ENCODE measurements around the gene NRCAM.
"Not testable (repeated sequence)": the region's sequence is repeated elsewhere in the genome, so short reads cannot be mapped to it uniquely, and the experiment has no call there.

Gene NRCAM

DNA sequence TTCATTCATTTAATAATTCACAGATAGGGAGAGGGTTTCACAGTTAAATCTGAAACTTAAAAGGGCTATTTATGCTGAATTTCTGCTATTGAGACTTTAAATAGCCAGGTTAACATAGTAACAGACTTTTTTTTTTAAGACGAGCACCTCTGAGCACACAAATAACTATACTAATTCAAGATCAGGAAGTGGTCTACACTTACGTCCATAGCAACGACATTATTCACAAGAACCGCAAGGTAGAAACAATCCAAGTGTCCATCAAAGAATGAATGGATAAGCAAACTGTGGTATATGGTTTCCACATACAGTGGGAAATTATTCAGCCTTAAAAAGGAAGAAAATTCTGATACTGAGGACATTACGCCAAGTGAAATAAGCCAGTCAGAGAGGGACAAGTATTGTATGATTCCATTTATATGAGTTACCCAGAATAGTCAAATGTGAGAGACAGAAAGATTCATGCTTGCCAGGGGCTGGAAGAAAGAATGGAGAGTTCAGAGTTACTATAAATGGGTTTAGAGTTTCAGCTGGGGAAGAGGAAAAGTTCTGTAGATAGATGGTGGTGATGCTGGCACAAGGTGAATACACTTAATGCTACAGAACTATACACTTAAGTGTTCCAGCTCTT lies 185.7 kb downstream of the NRCAM start:
- no peak for DNase-seq

DNA sequence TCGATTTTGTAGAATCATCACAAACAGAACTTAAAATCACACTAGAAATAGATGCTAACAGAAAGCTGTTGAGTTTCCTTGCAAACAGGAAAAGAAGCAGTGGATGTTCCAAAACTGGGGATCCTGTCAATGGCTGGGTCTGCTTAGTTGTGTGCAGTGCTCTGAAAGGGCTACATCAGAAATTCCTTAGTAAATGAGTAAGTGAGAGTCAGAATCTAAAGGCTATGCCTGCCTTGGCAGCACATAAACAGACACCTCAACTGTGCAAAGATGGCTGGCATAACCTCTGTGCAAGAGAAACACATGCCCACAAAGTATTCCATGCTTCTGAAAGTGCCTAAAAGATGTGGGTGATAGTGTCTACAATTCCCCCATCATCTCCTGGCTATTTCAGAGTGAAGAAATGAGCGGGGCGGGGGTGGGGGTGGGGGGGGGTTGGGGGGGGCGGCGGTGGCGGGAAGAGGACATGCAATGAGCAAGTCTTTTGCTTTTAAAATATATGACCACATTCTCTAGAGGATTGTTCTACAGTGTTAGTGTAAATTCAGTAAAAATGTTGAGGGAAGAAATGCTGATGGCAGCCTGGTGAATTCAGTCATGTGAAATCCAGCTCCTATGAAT lies 187.9 kb downstream of the NRCAM start:
- DNase-seq = no peak

DNA sequence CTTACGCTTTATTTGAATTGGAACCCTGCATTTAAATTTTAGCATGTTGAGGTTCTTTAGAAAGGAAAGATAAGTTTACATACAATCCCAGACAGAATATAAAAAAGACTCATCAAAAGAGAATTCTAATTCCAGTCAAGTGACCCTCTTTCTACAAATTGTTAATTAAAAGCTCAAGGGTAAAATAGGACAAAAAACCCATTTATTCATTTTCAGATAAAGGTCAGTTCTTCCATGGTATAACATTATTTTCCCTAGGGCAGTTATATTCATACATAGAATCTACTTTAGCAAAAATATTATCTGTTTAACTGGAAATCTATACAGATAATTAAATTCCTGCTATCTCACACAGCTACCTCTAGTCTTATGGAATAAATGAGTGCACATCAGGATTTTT lies 188.6 kb downstream of the NRCAM start:
- DNase-seq = no peak

DNA sequence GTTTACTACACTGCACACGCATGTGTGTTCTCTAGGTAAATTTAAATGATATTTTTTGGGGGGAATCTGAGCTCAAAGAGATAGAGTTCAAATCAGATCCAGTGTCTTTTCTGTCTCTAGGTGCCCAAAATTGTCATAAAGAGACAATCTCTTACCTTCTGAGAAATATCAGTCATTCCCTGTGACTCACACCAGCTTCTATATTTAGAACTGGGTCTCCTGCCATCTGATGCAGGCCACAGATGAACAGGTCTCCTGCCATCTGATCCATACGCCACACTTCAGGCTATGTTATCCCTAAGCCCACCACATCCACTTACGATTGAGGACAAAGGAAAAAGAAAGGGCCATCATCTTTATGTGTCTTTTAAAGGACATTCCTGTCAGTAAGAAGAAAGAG lies 189.7 kb downstream of the NRCAM start:
- no peak for DNase-seq

DNA sequence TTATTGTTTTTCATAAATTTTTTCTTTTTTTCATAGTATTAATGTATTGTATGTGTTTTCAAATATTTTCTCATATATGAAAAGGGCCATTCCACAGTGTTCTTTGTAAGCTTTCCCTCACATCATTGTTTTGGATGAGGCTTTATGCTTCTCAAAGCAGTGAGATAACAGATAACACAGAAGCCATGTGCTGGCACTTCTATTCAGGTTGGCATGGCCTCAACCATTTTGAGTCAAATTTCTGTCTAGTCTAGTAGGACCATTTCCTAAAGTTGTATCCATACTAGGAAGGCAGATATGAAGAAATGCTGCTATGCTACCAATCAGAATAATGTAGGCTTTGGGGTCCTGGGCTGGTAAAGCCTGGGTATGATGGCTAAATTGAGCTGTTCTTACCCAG lies 190.2 kb downstream of the NRCAM start:
- DNase-seq = no peak

DNA sequence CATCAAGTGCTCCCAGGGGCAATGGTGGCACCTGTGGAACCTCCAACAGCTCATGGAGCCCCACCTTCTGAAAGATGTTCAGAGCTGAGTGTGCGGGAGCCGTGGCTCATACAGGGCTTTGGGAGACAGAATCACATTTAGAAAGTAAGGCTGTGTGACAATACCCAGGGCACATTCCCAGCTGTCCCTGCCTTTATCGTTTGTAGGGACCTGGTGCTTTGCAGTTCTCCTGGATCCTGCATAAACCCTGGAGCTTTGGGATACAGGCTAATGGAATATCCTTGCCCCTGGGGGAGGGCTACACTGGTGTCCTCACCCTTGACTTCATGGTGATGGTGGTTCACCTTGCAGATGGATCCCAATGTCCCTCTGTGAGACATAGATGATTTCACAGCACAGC lies 191.2 kb downstream of the NRCAM start:
- DNase-seq = no peak

DNA sequence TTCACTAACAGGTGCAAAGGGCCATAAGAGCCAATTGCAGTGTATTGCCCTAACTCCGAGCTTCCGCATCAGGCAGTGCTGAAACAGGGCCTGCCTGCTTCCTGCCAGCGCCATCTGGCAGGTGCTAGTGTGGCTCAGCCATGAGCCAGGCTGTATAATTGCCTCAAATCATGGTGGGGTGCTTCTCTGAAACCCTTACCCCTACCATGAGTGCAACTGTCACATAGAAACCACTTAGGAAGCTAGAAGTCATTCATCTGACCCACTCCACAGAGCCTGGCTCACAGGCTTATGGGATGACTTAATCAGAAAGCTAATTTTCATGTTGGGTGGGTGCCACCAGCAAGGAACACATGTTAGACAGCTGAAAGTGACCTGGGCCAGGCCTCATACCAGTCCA lies 192.8 kb downstream of the NRCAM start:
- DNase-seq = no peak

DNA sequence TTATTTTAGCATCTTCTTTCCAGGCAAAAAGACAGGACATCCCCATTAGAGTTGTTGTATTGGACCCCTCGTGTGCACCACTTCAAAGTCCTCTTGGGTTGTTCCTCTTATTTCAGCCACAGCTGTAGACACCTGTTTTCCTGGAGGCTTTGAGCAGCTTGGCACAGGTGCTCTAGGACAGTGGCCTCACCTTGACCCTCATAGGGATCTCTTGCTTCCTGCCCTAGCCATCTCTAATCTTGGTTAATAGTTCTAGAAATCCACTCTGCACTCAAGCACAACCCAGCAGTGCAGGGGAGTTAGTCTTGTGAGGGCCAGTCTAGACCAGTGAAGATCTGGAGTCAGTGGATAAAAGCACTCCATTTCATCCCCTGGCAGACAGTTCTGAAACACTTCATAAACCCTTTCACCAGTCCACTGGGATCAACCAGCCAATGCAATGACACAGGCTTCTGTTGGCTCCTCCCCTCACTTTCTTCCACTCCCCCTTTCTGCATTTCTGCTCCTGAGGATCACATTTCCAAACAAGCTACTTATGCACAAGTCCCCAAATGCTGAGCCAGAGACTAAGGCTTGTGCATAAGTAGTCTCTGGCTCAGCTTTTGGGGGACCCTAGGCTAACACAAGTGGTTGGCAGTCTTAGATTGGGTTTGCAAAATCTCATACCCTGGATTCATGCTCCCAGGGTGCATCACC lies 194.5 kb downstream of the NRCAM start:
- DNase-seq = no peak

DNA sequence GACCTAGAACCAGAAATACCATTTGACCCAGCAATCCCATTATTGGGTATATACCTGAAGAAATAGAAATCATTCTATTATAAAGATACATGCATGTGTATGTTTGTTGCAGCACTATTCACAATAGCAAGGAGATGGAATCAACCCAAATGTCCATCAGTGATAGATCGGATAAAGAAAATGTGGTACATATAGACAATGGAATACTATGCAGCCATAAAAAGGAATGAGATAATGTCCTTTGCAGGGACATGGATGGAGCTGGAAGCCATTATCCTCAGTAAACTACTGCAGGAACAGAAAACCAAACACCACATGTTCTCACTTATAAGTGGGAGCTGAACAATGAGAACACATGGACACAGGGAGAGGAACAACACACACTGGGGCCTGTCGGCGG lies 196.8 kb downstream of the NRCAM start:
- not testable (repeated sequence) for DNase-seq

DNA sequence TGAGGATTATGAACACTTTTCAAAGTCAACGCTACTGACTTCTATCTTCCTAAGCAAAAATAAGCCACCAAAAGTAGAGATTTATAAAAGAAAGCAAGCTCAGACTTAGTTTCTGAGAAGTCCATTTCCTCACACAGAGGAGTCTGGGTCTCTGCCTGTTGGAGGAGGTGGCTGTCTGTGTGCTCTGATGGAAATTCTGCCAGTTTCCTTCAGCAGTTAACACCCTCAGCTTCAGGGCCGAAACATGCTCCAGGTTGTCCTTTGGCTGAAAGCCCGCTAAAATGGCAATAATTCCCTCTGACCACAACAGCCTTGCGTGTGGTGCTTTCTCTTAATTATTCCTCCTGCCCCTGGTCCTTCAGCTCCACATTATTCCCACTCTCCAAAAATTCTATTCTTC lies 198.3 kb downstream of the NRCAM start:
- no peak for DNase-seq

DNA sequence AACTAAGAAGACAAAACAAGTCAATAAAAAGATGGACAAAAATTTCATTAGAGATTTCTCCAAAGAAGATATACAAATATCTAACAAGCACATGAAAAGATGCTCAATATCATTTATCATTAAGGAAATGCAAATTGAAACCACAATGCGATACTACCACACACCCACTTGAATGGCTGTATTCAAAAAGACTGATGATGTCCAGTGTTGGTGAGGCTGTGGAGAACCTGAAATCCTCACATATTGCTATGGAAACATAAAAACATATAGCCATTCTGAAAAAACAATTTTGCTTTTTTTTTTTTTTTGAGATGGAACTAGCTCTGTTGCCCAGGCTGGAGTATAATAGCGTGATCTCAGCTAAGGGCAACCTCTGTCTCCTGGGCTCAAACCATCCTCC lies 202.0 kb downstream of the NRCAM start:
- DNase-seq = no peak

DNA sequence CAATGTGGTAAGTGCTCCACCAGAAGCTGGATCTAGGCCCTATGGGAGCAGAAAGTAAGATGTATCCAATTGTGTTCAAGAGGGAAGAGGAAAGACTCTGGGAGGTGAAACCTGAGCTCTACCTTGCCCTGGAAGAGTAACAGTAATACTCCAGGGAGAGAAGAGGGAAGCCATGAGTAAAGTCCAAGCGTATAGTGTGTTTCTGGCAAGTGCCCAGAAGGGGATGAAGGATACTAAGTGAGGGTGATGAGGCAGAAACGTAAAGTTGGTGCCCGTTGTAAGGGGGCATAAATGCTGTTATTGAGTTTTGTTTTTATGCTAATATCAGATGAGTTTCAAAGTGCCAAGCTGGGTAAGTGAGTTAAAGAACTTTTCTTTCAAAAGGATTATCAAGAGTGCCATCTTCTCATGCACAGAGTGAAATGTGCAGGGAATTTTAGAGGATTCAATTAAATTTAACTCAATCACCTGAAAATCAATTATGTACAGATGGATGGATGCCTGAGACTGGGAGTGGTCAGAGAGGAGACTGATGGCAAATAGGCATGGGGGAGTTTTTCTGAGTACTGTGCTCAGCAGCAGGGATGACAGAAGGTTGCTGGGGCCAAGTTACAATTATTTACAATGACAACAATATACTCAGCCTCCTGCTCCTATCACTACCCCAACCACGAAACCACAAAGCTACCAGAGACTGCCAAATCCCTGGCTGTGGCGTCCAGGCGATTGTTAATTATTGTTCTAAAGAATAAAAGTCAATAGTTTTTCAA lies 202.8 kb downstream of the NRCAM start:
- no peak for DNase-seq

DNA sequence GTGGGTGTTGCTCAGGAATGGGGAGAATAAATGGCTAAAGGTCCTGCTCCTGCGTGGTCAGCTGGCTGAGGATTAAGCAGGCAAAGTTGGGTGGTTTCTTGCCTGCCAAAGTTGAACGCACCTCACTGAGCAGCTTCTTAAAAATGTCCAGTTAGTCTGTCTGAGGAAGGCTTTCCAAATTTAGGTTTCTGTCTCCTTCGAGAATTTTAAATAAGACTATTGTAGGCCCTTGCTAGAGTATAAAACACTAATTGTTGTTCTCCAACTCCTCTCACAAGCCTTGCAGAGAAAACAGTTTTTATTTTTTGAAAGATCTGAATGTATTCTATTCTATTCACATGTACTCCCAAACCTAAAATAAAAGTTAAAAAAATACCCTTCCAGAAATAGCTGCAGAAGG lies 204.1 kb downstream of the NRCAM start:
- DNase-seq = no peak

DNA sequence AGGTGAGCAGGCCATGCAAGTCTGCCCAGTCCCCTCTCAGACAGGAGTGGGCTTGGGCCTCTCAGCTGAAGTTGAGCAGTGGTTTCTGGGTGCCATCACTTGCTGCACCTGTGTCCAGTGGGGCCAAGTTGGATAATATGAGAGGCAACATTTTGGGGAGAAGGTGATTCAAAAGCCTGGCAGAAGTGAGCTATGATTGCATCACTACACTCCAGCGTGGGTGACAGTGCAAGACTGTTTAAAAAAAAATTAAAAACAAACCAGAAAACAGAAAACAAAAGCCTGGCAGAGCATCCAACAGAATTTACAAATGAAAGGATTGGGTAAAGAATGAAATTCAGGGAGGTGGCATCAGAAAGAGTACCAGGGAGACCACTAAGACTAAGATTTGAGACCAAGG lies 204.5 kb downstream of the NRCAM start:
- no peak for DNase-seq

DNA sequence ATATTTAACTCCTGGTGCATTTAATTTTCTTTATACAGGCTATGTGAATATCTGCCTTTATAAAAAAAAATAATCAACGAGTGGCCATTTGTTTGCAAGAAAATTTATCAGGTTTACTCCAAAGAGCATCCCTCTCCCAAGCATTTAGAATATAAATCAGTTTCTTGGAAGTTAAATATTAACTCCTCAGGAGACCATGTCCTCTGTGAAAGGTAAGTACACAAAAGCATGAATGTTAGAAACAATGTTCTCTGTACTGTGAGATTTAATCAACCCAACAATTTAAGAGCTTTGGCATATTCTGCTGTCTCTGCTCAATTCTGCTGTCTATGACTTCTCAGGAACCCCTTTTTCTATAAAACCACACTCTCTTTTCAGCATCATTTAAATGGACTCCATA lies 206.8 kb downstream of the NRCAM start:
- peak in 1 of 2 experiments; percentile 25 for DNase-seq

DNA sequence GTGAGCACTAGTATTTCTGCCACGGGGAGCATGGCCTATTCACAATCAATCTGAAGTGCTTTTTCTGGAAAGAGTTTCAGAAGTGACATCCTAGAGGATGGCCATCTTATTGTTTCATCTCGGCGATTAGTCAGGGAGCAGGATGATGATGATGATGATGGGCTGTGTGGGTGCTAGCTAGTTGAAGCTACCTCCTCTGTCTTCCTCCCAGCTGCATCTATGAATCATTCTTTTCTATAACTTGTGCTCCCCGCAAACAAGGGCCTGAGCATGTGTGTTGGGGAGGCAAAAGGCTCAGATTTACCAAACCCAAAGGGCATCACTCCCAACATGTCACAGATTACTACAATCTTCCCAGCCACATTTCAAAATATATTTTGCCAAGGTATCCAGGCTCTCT lies 207.4 kb downstream of the NRCAM start:
- DNase-seq = no peak

DNA sequence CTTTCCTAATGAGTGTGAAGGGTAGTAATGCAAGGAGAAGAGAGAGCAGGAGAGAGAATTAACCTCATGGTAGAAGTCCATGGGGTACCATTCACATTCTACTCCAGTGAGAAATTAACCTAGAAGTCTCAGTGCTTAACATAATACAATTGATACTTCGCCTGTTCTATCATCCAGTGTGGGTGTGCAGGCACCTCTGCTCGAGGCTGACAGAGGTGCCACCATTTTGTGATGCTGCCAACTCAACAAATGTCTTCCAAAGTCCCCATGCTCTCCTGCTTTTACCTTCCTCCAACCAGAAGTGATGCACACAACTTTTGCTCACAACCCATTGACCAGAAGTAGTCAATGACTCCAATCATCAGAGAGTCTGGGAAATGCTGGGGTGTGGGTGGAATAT lies 207.8 kb downstream of the NRCAM start:
- DNase-seq = no peak

DNA sequence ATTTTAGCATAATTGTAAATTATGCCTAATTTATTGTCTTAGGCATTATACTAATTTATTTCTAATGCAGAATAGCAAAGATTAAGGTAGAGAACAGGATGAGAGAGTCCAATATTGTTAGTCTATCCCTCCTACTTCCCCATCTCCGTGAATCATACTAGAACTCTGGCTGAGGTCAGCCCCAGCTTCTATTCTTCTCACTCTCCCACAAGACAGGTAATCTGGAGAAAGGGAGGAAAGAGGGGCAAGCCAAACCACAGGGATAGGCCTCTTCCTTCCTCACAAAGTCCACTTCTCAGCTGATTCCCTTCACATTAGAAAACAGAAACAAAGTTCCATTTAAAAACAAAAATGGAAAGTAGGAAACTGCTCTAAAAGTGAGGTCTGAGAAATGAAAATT lies 208.6 kb downstream of the NRCAM start:
- DNase-seq = no peak

DNA sequence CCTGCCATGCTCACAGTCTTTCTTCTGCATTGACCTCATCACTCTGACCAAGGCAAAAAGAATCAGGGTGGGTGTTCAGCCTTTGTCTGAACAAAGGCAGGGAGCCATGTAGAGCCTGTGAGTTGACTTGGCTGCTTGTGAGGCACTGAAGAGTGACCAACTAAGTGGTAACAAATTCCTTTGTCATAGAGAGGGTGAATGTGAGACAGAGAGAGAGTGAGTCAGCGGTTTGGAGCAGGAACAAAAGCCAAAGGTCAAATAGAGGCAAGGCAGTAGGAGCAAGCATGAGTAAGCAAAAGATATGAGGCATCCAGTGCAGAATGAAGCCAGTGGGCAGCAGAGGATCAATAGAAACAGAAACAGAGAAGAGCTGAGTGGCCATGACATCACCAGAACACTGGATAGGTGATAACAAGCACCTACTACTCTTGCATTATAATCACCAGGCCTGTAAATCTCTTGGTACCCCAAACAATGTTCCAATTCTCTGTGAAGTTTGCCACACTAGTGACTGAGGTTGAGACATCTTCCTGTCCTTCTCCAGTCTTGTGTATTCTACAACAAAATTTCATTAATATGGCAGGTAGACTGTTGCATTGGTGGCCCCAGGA lies 209.9 kb downstream of the NRCAM start:
- no peak for DNase-seq

DNA sequence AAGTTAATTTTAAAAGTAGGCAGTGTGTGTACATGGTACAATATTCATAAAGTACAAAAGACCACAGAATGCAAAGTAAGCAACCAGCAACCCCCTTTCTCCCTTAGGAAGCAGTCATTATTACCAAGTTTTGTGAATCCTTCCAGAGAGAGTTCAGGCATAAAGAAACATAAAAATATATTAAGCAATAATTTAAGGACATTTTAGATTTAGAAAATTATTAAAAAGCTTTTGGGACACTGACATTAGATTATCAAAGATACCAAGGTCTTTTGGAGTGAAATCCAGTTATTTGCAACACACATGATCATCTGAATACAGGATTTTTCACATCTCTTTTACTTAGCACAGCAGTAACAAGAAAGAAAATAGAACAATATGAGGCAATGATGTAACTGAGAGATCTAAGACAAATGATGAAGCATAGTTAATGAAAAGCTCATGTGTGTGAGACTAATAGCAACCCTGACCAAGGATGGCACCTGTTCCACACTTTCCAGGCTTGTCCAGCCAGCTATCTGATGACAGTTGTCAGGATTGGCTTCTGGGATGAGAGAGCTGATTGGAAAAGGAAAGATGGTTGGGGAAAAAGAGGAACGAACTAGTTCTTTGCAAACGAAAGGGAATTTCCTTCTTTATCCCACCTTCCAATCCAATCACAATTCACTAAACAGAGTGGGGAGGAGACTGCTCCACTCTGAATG lies 210.6 kb downstream of the NRCAM start:
- DNase-seq = no peak

DNA sequence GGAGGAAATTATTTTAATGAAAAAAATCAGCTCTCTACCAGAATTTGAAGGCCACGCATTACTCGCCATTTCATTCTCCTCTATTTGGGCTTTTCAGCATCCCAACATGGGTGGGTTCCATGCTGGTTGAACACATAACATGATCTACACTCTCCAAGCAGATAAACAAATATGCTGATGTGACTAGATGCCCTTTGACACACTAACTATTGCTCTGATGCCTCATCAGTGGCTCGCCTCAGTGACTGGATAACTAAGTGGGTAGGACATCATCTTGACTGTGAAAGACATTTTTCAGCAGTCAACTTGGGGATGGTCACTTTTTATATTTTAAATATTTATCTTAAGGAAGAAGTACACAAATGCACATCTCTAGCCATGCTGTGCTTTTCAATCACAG lies 212.1 kb downstream of the NRCAM start:
- DNase-seq = no peak

DNA sequence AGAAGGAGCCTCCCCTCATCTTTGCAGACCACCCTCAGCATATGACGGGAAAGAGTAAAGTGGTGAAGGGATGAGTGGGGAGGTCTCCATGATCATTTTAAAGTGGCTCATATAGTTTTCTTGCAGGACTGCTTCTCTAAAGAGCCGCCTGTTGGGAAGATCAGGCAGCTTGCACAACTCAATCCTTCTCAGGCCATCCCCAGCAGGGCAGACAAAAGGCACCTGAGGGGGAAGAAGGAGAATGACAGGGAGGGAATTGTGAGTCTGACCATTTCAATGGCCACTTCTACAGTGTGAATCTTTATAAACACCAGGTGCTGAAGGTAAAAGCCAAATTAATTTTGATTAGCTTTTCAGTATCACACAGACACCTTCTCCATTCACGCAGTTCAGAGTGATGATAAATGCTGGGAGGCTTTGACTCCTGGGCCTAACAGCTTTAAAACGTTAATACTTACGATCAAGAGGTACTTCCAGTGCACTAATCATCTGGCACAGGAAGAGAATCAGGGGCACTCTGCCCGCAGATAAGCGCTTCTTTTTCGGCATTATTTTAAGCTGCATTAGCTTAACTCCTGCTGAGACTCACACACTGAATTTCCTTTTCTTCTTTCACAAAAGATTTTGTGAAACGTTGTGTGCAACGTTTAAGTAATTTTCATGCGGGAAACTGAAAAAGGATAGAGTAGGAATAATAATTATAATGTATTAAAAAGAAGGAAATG lies 216.6 kb downstream of the NRCAM start:
- peak in 1 of 2 experiments; percentile 36 for DNase-seq
